Right renal cortex interstitium (tissue), 3 donors: ENCODE measurements around the gene ZC3H4. TPM values are rescaled to one million over a fixed set of nuclear protein-coding genes. Genes with fewer than 3 reads are reported as not detected.
"Not testable (repeated sequence)": the region's sequence is repeated elsewhere in the genome, so short reads cannot be mapped to it uniquely, and the experiment has no call there.

Experiments used
- DNase-seq, 3 donors: peaks; one replicate each; pipeline ENCODE4 v3.0.0-alpha.2; 2013; ENCODE audit warnings: low read depth in 3 of 3, low spot score in 2 of 3
- polyA plus RNA-seq, 3 donors: library from polyadenylated mRNA; unstranded; fragments of 120-200 nt; gene quantifications; one replicate each; pipeline ENCODE4 v1.2.1, GENCODE V29; 2013; ENCODE audit not compliant: insufficient read length in 3 of 3

Gene ZC3H4
- polyA plus RNA-seq, 3 donors, result 35.2 to 37.1 (median 36.2) TPM

DNA sequence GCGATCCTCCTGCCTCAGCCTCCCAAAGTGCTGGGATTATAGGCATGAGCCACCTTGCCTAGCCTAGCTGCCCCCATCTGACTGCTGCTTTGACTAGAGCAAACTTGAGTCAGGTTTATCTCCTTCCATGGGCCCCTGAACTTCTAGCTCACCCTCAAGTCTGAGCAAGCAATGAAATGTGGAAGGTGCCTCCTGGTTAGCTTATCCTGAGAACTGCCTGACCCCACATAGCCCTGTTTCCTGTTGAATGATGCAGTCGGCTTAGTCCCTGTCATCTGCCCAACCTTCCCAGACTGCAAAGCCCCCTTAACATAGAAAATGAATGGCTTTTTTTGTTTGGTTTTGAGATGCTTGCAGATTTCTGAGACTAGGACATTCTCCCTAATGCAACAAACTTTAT, 56.2 kb downstream of the ZC3H4 start:
- no peak for DNase-seq

DNA sequence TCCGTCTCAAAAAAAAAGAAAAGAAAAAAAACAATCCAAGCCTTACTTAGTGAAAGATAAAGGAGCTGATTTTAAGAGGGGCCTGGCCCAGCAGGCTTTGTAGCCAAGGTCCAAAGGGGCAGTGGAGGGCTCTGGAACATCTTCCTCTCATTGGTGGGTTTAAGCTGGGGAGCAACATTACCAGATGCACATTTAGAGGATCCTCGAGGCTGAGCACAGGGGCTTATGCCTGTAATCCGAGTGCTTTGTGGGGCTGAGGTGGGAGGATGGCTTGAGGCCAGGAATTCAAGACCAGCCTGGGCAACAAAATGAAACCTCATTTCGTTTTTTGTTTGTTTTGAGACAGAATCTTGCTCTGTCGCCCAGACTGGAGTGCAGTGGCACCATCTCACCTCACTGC, 57.2 kb downstream of the ZC3H4 start:
- DNase-seq, result no peak

DNA sequence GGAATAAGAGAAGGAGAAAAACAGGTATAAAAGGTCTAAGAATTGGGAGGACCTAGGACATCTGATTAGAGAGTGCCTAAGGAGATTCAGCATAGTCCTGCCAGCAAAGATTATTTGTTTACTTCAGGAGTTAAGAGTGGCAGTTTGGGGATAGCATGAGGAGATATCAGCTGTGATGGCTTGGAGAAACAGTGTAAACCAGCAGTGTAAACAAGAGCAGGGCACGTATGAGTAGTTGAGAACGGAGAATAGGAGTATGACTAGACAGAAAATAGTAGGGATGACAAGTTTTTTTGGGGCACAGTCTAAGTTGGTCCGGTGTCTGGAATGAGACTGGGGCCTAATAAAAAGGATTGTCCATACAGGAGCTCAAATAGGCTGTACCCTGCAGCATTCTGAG, 63.0 kb downstream of the ZC3H4 start:
- not testable (repeated sequence) for DNase-seq

DNA sequence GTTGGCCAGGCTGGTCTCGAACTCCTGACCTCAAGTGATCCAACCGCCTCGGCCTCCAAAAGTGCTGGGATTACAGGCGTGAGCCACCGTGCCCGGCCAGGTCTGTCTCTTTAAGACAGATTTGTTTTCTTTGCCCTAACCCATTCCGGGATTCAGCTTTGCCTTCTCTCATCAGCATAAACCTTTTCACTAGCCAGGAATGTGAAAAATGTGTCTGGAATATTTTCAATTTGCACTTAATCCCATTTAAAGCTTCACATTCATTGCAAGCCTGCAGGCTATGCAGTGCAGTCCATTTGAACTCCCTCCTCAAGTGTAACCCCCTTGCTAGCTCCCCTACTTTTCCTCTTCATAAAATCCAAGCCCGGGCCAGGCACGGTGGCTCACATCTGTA, 64.3 kb downstream of the ZC3H4 start:
- DNase-seq, result no peak

DNA sequence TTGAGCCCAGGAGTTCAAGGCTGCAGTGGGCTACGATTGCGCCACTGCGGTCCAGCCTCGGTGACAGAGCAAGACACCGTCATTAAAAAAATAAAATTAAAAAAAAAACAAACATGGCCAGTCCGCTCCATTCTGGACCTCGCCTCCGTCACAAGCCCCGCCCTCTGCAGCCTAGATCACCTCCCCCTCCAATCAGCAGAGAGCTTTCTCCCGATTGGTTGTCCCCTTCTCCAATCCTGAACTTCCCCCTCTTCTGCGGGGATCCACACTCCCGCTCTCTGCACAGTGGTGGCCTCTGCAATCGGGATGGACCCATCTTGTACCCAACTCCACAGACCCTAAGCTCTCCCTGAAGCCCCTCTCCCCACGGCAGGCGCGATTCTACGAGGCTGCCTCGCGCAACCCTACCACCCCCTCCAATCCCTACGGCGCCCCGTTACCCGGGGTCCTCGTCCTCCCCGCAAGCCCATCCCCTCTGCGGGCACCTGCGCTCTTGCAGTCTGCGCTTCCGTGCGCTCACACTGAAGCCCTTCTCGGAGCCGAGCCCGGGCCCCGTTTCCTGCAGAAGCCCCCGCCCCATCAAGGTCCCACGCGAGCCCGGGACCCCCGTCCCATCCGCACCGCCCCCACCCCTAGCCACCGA, 65.7 kb downstream of the ZC3H4 start:
- peak in 2 of 3 donors; percentile 65 to 69 for DNase-seq

DNA sequence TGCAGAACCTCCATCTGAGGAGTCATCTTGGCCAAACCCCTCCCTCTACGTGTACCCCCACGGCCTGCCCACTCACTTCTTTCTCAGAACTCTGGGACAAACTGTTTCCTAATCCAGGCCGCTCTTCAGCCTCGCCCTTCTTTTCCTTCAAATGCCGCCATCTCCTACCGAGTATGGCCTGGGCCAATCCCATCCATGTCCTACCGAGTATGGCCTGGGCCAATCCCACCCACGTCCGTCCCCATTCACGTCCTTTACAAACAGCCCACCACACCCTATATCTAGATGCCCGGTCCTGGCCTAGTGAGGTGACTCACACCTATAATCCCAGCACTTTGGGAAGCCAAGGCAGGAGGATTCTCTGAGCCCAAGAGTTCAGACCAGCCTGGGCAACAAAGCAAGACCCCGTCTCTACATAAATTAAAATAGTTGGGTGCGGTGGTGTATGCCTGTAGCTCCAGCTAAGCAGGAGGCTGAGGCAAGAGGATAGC, 66.3 kb downstream of the ZC3H4 start:
- DNase-seq, result no peak

DNA sequence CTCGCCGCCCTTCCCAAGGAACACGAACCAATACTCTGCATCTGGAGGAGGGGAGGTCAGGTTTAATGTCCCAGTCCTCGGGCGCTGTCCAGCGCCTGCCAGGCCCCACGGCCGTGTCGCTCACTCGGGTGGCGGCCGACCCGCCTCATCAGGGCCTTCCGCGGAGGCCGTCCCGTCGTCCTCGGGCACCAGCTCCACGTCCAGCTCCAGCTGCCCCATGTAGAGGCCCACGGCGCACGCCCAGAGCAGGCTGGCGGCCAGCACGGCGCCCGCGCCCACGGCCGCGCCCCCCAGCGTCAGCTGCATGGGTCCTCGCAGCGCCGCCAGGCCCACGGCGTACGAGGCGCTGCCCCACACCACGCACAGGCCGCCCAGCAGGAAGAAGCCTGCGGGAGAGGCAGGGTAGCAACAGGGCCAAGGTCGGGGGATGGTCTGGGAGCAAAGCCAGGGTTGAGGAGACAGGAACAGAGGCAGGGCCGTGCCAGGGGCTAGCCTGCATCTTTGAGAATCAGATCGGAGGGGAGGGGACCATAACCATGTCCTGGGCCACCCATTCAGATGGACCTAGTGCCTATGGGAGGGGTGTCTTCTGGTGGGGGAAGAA, 67.6 kb downstream of the ZC3H4 start:
- no peak for DNase-seq

DNA sequence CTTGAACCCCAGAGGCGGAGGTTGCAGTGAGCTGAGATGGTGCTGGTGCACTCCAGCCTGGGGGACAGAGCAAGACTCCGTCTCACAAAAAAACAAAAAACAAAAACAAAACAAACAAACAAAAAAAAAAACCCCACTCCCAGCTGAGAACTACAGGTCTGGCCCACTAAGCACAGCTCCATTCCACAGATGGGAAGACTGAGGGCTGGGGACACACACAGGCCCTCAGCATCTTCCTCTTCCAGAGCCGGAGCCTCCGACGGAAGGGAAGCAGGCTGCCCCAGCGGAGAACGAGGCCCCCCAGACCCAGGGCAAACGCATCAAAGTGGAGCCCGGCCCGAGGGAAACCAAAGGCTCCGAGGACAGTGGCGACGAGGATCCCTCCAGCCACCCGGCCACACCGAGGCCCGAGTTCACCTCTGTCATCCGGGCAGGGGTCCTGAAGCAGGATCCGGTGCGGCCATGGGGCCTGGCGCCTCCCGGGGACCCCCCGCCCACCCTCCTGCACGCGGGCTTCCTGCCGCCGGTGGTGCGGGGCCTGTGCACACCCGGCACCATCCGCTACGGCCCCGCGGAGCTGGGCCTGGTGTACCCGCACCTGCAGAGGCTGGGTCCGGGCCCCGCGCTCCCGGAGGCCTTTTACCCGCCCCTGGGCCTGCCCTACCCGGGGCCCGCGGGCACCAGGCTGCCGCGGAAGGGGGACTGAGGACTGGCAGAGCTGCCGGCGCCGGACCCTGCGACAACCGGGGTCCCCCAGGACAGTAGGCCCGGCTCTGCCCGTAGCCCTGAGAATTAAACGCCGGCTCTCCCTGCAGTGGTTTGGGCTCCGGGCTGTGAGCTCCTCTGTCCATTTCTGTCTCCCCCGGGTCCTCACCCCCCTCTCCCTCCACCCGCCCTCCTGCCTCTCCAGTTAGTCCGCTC, 68.4 kb downstream of the ZC3H4 start:
- DNase-seq, result no peak

DNA sequence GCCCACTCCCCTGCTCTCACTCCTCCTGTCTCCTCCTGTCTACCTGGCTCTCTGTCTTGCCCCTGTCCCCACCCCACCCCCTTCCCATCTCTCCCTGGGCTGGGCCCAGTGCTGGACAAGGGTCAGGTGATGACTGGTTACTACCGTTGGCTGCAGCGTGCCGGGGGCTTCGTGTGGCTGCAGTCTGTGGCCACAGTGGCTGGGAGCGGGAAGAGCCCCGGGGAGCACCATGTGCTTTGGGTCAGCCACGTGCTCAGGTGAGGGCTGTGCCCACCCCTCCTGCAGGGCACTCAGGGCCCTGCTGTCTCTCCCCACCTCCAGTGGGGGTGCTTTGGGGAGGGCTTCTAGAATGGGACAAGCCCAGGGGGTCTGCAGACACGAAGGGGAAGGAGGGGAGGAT, 72.7 kb downstream of the ZC3H4 start:
- DNase-seq, result no peak

DNA sequence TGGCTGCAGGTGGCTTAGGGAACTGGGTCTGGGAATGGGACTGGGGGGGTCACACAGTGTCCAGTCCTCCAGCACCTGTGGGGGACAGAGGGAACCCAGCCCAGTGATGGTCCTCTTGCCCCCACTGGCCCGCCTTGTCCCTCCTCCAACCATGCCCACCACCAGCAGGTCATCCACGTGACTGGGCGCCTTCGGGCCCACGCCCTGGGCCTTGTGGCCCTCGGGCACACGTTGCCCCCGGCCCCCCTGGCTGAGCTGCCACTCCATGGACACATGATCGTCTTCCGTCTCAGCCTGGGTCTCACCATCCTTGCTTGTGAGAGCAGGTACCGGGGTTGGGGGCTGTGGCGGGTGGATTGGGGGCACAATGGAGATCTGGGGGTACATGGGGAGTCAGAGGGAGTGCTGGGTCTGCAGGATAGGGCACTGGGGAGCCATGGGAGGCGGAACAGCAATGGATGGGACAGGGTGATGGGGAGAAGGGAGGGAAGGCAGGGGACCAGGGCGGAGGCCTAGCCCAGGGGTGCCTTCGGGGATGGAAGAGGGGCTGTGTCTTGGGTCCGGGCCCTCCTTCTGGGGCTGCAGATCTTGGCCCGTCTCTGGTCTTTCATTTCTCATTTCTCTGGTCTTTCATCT, 74.2 kb downstream of the ZC3H4 start:
- no peak for DNase-seq

DNA sequence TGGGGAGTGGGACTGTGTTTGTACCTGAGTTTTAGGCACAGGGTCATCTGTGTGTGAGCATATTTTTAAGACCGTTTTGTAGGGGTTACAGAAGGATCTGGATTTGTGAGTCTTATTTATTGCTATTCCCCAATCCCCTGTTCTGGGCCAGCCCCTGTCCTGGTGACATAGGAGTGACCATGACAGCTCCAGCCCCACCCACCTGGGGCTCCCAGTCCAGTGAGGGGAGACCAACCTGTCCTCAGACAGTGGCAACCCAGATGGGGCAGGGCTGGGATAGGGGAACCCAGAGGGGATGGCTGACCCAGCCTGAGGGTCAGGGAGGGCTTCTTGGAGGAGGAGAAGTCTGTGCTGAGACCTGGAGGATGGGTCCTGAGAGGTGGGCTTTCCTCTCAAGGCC, 75.8 kb downstream of the ZC3H4 start:
- DNase-seq, result no peak

DNA sequence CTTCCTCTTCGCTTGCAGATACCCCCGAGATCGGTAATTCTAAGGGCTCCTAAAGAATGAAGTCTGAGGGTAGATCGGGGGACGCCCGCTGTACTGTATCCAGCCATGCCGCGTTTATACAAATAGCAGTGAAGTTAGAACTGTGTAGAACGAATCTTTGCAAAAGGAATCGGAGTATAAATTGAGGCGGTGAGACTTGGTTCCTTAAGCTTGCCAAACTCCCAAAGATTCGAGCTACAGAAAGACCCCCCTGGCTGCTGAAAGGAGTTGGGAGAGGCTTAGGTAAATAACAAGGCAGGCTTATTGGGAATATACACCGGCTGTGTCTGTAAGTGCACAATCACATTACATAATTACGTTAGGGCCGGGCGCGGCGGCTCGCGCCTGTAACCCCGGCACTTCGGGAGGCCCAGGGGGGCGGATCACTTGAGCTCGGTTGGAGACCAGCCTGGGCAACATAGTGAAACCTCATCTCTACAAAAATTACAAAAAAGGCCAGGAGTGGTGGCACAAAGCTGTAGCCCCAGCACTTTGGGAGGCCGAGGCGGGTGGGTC, 77.4 kb downstream of the ZC3H4 start:
- DNase-seq, result peak in 1 of 3 donors; percentile 65

DNA sequence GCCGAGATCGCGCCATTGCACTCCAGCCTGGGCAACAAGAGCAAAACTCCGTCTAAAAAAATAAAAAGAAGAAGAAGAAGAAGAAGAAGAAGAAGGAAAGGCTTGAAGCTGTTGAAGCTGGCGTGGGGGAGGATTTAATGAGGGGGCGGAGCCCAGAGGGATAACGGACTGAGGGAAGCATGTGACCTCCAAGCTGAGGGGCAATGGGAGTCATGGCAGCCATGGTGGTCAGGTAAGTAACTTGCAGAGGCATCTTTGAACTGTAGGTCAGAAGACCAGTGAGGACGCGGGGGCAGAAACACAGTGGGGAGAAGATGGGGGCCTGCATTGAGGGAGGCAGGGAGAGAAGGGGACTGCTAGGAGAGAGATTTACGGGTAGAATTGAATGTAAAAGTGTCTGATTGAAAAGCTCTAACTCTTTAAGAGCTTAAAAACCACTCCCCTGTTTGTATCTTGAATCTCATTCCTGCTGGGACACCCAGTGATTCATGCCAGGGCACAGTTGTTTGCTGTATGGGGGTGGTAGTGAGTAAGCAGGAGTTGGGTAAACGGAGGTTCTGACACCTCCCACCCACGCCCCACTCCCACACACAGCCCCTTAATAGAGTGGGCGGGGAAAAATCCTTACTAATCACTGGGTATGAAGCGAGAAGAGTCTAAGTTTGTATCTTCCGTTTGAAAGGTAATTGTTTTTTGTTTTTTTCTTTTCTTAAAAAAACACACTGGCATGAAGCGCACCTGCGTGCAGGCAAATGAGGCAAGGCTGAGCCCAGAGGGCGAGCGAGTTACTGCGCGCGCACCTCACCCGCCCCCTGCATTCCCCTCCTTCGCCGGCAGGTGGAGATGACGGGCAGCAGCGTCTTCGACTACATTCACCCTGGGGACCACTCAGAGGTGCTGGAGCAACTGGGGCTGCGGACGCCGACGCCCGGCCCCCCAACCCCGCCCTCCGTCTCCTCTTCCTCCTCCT, 78.2 kb downstream of the ZC3H4 start:
- peak; percentile 70 to 73 (median 70) for DNase-seq

DNA sequence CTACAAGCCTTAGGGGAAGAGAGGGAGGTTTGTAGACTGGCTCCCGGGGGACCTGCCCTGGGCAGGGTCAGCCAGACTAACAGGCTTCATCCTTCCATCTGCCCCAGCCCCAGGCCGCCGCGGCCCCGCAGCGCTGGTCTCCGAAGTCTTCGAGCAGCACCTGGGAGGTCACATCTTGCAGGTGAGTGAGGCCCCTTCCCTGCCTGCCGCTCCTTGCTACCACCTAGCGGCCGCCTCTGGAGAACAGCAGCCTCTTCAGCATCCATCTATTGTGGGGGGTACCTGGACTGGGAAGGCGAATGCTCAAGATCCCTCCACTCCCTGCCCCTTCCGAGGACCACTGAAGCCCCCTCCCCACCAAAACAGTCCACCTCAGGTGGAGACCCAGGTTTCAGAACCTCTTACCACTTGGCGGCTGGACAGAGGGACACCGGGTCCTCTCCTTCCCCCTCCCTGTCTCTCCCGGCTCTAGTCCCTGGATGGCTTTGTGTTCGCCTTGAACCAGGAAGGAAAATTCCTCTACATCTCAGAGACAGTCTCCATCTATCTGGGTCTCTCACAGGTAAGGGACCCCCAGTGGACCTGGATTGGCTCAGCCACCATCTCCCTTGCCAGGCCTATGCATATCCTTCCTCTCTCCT, 81.3 kb downstream of the ZC3H4 start:
- no peak for DNase-seq

DNA sequence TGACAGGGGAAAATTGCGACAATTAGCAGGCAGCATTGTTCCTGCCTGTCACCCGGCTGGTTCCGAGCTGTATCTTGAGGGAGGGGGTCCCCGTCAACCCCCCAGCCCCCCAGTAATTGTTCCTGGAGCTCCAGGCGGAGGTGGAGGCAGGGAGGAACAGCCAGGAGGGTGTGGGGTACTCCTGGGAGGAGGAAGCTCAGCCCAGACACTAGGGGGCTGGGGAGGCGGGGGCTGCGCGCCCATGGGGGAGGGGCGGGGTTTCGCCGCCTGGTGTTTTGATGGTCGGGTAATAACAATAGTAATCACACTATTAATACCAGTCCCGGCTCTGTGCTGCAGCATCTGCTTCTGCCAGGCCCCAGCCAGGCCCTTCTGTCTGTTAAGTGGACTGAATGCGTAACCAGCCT, 85.4 kb downstream of the ZC3H4 start:
- DNase-seq, result no peak

DNA sequence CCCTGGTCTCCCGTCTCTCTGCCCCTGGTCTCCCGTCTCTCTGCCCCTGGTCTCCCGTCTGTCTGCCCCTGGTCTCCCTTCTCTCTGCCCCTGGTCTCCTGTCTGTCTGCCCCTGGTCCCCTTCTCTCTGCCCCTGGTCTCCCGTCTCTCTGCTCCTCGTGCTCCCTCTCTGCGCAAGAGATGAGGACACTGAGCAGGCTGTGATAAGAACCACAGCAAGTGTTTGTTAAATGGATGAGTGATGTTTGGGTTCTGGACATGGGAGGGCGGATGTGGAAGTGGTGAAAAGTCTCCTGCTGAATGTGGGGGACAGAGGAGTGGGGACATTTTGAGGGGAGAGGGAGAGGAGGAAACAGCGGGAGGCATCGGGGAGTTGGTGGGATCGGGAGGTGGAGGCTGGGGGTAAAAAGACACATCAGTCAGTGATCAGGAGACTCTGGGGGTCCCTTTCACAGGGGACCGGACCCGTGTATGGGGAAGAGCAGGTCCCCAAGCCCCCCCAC, 85.9 kb downstream of the ZC3H4 start:
- DNase-seq, result no peak

DNA sequence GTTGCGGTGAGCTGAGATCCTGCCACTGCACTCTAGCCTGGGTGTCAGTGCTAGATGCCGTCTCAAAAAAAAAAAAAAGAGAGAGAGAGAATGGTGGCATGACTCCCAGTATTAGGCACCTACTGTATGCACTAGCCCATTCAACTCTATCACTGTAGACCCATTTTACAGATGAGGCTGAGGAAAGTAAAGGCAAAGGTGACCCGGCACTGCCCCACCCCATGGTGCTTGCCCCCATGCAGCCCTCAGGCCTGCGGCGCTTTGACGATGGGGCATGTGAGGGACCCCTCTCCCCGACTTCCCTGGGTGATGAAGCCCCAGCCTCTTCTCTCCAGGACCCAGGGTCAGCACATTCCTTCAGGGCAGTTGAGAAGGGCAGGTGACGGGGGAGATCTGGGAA, 86.7 kb downstream of the ZC3H4 start:
- DNase-seq, result no peak

DNA sequence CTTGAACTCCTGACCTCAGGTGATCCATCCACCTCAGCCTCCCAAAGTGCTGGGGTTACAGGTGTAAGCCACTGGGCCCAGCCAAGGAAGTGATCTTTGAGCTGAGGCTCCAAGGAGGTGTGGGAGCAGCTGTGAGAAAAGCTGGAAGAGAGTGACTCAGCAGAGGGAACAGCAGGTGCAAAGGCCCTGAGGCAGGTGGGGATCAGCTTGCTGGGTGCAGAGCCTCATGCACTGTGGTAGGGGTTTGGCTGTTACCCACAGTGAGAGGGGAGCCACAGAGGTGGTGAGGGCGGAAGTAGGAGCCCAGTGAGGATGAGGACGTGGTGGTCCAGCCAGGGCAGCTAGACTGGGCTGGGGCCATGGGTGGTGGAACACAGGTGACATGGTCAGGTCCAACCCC, 87.4 kb downstream of the ZC3H4 start:
- no peak for DNase-seq

DNA sequence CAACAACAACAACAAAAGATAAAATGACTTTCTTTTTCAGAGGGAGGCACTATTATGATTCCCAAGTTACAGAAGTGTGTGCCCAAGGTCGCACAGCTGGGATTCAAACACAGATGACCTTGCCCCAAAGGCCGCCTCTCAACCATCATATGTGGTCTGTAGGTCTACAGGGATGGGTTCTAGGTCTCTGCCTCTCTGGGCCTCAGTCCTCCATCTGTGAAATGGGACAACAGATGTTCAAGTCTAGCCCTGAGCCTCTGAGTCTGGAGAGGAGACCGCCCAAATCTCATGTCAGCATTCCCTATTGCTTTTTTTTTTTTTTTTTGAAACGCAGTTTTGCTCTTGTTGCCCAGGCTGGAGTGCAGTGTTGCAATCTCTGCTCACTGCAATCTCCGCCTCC, 89.1 kb downstream of the ZC3H4 start:
- no peak for DNase-seq
